Measurements from ENCODE around the gene CLEC16A.
"Not testable (repeated sequence)": the region's sequence is repeated elsewhere in the genome, so short reads cannot be mapped to it uniquely, and the experiment has no call there.

Gene CLEC16A

DNA sequence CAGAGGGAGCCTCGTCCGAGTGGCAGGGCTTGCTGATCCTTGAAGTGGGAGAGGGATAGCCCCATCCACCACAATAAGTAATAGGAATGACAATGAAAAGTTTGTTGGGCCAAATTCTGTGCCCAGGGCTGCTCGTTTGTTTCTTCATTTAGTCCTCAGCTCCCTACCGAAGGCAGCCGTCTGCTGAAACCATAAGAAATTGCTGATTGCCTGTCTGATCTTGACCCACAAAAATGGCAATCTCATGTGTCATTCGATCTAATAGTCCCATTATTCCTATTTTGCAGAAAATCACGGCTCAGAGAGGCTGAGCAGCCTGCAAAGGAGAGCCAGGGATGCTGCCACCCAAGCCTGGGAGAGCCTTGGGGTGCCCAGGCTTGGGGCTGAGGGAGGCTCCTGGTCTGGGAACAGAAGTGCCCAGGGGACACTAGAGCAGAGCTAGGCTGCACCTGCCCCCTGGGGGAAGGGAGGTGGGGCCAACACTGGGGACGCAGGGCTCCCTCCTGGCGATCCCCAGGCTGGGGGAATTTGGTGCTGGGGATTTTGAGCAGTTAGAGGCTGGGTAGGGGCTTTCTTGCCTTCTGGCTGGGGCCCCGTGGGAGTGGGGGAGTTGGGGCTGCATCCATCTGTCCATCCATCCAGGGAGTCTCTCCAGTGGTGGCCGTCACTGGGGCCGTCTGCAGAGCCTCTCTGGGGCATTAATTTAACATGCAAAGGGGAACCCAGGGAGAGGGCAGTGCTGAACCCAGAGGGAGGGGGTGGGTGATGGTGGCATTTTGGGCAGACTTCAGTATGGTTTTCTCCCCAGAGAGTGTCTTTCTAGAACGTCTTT is 258.1 kb downstream of the CLEC16A start:
- DNase-seq (ENCODE audit: low read depth) = no peak

DNA sequence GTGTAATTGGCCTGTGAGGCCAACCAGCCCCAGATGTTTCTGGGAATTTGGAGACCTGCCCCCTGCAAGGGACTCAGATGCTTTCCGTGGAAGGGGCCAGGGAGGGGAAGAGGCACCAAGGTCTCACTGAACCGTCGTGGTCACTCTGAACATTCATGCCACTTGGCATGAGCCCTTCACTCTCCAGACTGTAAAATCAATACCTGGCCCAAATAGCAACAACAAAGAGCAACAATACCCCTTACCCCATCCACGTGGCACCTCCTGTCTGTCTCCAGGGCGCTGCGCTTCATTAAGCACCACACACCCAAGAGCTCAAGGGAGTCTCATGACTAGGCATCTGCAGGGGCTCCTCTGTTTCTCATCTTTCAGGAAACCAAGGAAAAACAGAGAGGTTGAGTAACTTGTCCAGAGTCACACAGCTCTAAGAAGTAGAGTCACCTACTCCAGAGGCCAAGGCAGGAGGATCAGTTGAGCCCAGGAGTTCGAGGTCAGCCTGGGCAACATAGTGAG is 258.8 kb downstream of the CLEC16A start:
- no peak for DNase-seq (ENCODE audit: low read depth)

DNA sequence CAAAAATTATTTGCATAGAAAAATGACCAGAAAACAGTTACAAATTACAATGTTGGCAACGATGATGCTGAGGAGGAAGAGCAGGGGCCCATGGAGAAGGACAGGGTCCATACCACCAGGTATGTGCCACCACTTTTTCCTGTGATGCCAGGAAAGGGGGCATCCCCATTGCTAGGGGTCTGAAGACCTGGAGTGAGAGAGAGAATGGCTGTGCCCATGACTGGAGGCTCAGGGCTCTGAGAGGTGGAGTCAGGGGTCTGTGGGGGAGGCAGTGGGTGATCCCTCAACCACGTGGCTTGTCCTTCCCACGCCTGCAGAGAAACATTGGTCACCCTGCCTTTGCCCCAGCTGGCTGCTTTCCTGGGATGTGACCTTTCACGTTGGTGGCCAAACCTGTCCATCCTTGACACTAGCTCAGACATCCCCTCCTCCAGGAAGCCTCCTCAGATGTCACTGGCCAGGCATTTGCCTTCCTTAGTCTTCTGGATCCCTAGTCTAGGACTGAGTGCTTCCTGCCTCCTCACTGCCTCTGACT is 260.2 kb downstream of the CLEC16A start:
- DNase-seq (ENCODE audit: low read depth) = no peak

DNA sequence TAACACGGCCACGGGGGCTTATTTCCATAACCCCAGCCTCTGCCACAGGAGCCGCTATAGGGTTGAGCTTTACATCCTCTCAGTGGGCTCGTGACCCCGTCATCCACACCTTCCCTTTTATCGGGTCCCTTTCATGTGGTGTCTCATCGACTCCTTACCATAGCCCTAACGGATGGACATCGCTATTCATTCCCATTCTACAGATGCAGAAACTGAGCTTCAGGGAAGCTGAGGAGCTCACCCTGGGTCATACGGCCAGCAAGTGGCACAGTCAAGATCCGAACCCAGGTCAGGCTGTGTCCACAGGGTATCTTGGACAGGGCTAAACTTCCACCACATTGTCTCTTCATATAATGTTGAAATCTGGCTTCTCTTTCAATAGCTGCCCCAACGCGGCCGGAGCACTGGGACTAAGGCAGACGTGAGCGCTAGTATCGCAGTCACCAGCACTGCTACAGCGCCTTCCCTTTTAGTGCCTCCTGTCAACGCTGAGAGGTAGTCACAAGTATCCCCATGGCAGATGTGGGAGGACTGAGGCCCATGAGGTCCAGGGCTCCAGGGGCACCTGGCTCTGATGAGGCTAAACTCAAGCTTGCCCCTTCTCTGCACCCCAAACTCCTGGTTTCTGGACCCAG is 260.8 kb downstream of the CLEC16A start:
- no peak for DNase-seq (ENCODE audit: low read depth)

DNA sequence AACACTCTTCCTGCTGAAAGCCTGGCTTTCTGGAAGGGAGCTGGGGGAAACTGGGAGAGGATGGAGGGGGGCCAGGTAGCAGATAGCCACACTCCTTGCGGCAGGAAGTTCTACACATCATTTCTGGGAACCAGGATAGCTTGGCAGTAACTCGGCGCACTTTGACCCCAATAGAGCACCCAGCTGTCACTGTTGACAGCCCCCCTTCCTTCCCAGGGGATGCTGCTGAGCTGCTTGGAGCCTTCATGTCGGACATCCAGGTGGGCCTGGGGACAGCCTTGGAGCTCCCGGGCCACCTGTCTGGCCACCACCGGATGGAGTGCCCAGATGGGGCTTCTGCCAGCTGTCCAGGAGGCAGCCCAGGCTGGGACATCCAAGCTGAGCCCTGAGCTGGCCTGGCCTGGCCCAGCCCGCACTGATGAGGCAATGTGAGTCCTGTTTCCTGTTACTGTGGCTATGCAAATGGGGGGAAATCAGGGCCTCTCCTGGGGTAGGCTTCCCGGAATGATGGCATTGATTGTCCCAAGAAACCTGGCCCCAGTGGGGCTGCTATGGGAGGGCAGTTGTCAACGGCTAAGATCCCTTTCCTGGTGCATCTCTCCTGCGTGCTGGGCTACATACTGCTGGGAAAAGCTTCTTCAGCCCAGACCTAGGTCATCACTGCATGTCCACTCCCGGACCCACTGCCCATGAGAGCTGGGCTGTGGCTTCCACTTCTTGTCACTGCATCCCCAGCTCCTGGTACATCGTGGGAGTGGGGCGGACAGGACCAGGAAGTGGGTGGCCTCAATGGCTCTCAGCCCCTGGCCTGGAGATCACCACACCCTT is 261.6 kb downstream of the CLEC16A start:
- no peak for DNase-seq (ENCODE audit: low read depth)

DNA sequence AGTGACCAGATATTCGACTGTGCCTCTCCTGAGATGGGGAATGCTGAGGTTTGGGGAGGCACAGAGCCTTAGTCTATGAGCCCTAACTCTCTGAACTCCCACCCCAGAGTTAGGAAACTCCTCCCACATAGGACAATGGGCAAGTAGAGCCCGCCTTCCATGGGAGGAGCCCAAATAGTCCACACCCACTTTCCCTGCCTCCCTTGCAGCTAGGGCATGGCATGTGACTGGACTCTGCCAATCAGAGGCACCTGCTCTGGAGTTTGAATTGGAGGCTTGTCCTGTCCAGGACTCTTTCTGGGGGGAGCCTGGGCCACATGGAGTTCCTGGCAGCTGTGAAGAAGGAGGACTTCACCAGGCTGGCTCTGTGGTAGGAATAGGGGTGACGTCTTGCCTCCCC is 263.3 kb downstream of the CLEC16A start:
- no peak for DNase-seq (ENCODE audit: low read depth)

DNA sequence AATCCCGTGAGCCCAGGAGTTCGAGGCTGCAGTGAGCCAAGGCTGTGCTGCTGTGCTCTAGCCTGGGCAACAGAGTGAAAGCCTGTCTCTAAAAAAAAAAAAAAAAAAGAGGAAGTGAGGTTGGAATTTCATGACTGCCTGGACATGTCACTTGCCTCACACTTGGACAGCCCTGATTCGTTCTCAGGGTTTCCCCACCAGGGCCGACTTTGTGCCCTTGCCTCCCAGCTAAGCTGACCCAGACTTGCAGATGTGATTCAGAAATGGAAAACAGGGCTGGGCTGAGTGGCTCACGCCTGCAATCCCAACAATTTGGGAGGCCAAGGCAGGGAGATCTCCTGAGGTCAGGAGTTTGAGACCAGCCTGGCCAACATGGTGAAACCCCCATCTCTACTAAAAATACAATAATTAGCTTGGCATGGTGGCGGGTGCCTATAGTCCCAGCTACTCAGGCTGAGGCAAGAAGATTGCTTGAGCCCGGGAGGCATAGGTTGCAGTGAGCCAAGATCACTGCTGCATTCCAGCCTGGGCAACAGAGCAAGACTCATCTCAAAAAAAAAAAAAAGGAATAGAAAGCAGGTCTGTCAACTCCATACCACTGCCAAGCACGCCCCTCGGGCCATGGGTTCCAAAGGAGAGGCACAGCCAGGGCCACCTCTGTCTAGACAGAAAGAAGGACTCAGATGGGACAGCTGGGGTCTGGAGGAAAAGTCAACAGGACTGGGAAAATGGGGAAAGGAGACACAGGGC is 264.7 kb downstream of the CLEC16A start:
- no peak for DNase-seq (ENCODE audit: low read depth)

DNA sequence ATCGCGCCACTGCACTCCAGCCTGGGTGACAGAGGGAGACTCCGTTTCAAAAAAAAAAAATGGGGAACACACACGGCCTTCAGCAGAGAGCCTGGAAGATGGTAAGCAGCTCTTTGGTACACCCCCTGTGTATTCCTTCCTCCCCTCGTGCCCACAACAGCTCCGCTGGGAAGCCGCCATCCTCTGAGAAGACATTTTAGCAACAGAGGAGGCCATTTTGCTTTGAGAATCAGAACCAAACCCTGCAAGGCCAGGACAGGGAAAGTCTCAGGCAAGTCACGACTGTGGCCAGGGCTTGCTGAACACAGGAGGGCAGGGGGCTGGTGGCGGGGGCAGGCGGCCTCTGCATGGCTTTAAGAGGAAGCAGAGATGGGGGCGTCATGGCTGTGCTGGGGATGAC is 265.9 kb downstream of the CLEC16A start:
- no peak for DNase-seq (ENCODE audit: low read depth)

DNA sequence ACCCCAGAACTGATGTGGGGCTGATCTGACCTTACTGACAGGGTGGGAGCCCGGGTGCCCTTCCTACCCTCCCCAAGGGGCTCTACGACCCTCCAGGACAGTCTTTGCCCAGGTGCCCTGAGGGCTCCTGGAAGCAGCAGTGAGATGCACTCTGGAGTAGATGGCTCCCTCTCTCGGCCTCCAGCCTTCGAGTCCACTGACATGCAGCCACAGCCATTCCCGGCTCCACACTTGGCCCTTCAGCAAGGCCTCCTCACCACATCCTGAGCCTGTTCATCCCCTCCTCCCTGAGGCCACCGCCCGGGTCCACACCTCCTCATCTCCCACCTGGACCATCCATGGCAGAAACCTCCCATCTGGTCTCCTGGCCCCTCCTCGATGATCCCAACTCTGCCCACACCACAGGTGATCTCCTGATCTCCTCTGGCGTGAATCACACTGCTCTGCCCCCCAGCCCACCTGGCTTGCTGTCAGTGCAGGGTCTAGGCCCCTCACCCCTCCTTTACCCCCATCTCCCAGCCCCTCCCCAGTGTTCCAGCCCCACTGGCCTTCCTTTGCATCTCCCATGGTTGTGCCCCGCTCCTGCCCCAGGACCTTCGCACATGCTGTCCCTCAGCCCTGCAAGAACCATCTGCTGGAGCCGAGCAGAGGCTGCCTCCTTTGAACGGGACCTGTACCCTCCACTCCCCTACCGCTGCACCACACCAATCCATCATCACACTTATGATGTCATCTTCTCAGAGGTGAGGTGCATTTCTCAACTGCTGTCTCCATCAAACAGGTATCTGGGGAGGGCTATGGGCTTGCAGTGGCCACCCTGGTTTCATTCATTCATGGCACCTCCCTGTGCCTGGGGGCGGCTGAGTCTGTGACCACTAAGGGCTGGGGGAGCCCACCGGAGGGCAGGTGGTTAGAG is 267.0 kb downstream of the CLEC16A start:
- no peak for DNase-seq (ENCODE audit: low read depth)

DNA sequence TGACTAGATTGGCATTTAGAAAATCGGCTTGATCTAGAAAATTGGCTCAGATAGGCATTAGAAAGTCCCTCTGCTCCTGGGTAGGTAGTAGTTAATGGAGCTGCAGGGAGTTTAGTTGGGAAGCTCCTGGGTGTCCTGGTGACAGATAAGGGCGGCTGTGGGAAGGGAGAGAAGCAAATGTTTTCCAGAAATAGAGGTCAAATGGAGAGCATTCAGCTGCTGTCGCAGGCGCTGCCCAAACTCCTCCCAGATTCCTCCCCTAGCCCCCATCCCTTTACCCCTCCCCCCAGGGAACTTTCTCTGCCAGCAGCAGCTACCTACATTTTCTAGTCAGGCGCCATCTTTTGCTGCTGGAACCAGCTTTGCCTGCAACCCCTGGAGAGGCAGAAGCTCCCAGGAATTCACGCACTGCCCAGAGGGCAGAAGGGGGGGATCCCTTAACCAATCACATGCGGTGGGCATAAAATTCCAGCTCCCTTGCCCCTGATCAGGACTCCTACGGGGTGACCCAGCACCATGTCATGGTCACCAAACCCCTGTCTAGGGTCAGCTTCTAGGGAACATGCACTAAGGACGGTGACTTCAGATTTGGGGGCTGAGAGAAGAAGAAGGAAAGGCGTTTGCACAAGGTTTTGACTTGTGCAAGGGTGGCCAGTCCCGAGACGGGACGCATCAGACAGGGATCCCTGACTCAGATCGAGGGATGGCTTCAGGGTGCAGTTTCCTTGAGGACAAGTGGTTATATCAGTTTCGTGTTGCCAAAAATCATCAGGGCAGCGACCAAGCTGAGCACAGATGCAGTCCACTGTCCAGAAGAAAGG is 267.8 kb downstream of the CLEC16A start:
- no peak for DNase-seq (ENCODE audit: low read depth)

DNA sequence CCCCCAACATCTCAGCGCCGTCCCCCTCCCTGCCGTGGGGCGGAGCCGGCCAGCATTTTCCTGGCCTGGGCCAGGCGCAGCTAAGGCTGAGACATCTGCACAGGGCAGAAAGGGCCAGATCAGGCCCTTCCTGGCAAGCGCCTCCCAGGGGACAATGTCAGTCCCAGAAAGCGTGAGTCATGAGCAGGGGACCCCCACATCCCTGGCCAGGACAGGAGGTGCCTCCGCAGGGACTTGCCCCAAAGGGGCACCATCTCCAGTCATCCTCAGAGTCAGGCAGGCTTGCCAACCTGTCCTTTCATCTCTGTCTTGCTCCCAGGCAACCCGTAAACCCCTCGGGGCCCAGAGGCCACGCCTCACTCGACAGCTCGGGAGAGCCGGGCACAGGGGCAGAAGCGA is 268.4 kb downstream of the CLEC16A start:
- DNase-seq (ENCODE audit: low read depth) = no peak

DNA sequence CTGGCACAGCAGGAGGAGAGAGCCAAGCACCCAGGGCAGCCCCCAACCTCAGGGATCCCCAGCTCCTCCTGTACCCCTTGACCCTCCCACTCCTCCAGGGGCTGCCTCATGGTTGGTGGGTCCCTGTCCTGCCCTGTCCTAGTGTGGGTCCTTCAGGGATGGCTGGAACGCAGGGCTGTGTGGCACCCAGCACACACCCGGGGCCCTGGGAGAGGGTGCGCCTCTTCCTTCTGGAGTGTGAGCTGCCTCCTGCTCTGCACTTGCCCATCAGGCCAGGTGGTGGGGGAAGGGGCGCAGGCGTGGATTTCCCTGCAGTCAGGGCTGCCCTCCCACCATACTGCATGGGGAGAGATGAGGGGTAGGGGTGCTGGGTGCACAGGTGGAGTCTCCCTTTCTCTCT is 269.0 kb downstream of the CLEC16A start:
- DNase-seq (ENCODE audit: low read depth) = no peak

DNA sequence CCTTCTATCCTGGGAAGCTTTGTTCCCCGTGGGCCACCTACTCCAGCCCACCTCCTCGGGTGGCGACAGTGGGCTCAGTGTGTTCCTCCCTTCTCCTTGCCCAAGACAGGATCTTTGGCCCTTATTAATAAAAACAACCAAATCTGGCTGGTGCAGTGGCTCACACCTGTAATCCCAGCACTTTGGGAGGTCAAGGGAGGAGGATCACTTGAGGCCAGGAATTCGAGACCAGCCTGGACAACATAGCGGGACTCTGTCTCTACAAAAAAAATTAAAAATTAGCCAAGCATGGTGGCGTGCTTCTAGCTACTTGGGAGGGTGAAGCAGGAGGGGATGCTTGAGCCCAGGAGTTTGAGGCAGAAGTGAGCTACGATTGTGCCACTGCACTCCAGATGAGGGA is 269.4 kb downstream of the CLEC16A start:
- DNase-seq (ENCODE audit: low read depth) = no peak

DNA sequence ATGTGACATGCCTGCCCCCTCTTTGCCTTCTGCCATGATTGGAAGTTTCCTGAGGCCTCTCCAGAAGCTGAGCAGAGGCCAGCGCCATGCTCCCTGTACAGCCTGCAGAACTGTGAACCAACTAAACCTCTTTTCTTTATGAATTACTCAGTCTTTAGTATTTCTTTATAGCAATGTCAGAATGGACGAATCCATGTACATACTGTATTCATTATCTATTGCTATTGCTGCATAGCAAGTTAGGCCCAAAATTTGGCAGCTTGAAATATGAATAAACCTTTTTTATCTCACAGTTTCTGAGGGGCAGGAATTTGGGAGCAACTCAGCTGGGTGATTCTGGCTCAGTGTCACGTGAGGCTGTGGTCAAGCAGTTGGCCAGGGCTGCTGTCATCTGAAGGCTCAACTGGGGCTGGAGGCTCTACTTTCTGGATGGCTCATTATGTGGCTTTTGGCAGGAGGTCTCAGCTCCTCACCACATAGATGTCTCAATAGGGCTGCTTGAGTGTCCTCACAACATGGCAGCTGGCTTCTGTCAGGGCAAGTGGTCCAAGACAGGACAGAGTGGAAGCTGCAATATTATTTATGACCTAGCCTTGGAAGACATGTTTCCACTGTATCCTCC is 271.7 kb downstream of the CLEC16A start:
- DNase-seq (ENCODE audit: low read depth) = no peak

DNA sequence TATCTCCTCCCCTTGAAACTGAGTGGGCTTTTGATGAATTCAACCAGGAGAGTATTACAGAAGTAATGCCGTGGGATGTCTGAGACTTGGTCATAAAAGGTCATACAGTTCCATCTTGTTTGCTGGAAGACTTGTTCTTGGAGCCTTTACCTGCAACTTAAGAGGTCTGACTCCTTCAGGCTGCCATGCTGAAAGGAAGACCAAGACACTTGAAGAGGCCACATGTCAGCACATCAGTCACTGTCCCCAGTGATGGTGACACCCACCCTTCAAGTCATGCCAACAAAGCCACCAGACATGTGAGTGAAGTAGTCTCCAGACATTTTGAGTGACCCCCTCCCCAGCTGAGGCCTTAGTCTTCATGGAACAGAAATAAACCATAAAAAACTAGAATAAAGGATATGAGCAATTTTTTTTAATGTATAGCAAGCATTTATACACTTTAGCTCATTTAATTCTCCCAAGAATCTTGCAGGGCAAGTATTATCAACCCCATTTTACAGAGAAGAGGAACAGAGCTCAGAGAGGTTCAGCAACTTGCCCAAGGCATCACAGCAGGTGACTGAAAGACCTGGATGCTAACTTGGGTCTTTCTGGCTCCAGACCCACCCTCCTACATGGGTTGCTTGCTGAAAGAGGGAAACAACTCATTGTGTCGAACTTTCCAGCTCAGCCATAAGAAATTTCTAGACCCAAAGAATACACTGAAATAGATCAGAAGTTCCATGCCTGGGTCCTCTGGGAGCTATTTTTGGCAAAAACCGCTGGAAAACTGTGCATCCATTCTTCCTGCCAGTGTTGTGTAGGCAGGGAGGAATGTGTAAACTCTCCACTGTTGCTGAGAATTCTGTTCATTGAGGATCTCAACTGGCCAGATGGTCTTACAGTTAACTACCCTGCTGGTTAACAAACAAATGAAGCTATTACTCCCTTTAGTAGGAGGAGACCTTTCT is 273.6 kb downstream of the CLEC16A start:
- DNase-seq (ENCODE audit: low read depth) = no peak

DNA sequence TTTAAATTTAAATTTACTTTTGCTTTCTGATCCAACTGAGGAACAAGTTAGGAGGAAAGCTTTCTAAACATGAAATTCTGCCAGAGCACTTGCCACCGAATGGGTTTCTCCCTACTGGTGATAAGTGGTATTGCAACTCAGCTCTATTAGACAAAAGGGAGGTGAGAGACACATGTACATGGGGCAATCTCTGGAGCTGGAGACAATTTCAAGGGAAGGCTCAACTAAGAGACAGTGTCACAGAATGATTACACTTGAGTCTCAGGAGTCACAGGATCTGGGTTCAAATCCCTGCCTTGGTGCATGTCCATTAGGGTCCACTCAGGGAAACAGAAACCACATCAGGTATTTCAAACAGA is 274.2 kb downstream of the CLEC16A start:
- DNase-seq (ENCODE audit: low read depth) = no peak

DNA sequence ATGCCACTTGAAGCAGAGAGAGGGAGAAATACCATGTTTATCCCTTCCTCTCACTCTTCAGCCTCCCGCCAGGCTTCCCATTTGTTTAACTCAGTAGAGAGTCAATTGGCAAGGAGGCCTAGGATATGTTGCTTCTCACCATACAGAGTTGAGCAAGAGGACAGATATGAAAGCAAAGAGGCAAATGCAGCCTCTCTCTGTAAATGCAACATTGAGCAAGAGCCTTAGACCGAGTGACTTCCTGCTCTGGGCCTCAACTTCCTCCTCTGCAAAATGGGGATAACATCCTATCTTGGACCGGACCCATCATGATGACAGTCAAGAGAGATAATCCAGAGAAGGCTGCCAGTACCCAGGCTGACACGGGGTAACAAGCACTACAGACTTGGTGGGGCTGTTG is 274.8 kb downstream of the CLEC16A start:
- no peak for DNase-seq (ENCODE audit: low read depth)

DNA sequence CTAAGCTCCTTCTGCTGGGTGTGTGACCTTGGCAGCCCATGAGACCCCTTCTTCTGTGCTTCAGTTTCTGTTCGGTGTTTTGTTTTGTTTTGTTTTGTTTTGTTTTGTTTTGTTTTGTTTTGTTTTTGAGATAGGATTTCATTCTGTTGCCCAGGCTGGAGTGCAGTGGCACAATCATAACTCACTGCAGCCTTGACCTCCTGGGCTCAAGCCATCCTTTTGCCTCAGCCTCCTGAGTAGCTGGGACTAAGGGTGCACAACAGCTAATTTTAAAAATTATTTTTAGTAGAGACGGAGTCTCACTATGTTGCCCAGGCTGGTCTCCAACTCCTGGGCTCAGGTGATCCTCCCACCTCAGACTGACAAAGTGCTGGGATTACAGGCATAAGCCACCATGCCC is 276.1 kb downstream of the CLEC16A start:
- DNase-seq (ENCODE audit: low read depth) = not testable (repeated sequence)
